Measurements from ENCODE around the gene EDAR.

Gene EDAR

GRCh38 chr2:108988796-108989713 is at the start of gene EDAR:
TSS of gene EDAR (minus strand) at chr2:108989220. CDS start at chr2:108931014, 58,206 bp downstream.
- peak; percentile 23 to 53 for DNase-seq

DNA sequence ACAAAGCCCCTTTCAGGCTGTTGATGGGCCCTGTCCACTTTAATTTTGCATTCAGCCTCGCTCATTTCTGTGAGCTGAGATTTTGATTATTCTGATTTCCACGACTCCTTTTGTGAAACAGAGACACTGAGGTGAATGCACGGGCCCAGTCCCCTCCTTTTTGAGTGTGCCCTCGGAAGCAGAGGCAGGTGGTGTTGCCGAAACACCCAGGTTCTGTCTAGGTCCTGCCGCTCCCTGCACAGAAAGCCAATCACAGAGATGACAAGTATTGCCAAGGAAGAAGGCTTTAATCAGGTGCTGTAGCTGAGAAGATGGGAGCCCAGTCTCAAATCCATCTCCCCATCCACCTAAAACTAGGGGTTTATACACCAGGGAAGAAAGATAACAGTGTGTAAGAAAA is 44.2 kb upstream of the EDAR start:
- DNase-seq: no peak

GRCh38 chr2:109032229-109032820 is 43.3 kb upstream of the EDAR start:
- no peak for DNase-seq

GRCh38 chr2:109031476-109032228 is 42.6 kb upstream of the EDAR start:
- DNase-seq: peak; percentile 75 to 84

GRCh38 chr2:109030870-109031475 is 42.0 kb upstream of the EDAR start:
- peak in 1 of 2 donors; percentile 26 for DNase-seq

- DNase-seq: no peak
Observed at GRCh38 chr2:109029490-109030201, 40.6 kb upstream of the EDAR start.

DNA sequence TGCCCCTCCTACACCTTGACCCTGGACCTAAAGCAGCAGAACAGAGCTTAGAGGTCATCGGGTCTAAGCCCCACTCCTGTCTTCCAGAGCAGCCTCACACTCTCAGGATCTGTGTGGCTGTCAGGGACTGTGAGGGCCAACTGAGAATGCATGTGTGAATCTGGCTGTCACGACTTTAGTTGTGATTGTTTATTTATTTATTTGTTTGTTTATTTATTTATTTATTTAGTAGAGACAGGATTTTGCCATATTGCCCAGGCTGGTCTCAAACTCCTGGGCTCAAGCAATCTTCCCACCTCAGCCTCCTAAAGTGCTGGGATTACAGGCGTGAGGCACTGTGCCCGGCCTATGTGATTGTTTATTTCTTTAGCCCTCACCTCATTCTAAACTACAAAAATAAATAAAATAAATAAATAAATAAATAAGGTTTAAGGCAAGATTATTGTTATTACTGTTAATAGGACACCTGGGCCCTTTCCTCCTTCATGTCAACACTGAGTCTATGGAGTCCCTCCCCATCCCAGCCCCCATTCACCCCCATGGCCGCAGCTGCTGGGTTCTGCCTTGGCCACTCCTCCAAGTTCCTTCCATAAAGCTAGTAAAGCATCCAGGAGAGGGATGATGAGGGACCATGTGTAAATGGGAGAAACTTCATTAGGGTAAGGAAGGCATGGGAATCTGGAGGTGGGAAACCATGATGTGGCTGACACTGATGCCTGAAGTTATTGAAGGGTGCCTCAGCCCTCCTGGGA is 39.9 kb upstream of the EDAR start:
- no peak for DNase-seq

DNA sequence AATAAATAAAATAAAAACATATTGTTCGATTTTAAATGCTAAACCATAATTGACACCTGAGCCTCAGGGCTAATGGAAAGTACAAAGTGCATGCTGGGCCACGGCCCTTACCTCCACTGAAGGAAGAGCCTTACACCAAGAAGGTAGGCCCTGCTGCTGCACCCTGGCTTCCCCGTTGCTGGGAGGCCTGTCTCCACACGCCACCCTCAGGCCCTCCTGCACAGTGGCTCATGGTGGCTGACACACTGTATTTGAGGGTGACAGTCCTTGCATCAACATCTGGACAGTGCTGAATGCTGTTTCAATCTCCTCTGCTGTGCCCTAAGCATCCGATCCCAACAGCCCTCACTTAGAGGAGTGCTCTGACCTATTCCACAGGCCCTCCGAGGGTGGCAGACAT is 39.3 kb upstream of the EDAR start:
- no peak for DNase-seq

- DNase-seq: no peak
Observed at GRCh38 chr2:109027702-109028101, 38.7 kb upstream of the EDAR start.

DNA sequence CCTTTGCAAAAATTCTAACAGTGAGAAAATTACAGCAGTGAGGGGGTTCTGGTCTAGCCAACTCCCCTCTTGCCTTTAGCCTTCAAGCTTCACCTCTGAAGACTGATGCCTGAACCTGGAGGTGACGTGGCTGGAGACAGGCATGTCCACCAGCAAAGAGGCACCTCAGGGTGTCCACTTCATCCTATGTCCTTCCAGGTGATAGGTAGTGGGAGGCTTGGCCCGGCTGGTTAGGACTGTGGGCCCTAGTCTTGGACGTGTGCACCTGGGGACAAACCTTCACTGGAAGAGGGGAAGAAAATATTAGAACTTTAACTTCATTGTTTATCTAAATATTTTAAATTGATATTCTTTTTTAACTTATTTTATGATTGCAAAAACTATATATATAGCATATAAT is 35.5 kb upstream of the EDAR start:
- no peak for DNase-seq

DNA sequence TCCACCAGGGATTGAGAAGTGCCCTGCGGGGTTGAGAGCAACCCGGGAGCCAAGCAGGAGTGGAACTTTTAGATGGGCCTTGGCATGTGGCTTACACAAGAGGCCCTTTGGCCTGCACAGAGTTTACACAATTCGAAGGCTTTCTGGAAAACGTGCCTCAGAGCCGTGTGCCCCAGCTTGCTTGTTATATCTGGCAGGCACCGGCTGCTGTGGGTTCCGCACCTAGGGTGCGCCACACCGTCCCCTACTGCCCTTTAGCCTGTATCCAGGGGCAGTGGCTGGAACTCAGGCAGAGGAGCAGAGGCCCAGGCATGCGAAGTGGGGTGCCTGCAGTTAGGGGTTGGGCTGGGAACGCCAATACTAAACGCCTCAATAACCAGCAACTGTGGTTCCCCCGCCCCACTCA is 32.9 kb upstream of the EDAR start:
- no peak for DNase-seq

DNA sequence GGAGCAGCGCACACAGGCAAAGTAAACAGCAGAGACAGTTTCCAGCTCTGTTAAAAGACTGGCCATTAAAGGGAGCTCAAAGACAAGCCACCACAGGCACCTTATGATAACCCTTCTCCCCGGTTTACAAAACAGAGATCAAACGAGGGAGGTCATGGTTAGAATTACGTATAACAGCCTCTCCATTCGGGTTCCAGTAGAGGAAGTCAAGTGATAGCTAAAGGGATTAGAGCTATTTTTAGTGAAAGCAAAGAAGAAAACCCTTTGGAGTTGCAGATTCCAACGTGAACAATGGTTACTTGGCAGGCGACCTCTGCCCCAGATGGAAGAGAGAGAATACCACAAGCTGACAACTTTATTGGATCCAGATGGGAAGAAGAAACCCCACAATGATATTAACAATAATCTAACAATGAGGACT is 31.2 kb upstream of the EDAR start:
- peak in 1 of 2 donors; percentile 17 for DNase-seq

- no peak for DNase-seq
Observed at GRCh38 chr2:109018452-109018851, 29.4 kb upstream of the EDAR start.

GRCh38 chr2:109017017-109017416 is 28.0 kb upstream of the EDAR start:
- DNase-seq: no peak

DNA sequence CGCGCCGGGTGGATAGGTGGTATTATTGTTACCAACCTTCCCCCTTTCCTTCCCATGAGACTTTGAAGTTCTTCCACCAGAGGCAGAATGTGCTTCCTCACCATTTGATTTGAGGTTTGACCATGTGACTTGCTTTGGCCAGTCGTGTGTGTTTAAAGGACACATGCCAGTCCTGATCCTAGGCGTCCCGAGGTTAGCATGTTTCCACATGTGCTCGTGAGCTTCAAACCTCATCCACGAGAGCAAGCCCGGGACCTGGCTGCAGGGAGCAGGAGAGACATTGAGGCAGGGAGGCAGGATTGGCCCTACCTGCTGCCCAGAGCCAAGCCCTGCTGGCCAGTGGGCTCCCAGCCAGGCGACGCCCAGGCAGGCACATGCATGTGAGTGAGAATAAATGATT is 27.4 kb upstream of the EDAR start:
- no peak for DNase-seq

DNA sequence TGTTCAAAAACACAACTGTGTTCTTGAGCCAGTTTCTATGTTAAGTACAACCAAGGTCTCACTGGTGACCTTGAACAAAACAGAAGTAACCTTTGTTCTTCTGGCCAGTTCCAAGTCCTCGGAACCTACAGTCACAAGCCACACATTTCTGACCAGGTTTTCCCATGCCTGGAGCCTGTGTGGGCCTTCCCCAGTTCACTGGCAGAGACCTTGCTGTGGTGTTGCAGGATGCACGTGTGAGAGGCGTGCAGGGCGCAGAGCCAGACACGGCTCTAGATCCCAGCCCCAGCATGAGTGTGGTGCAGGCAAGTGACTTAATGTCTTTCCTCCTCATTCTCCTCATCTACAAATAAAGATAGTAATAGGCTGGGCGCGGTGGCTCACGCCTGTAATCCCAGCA is 25.5 kb upstream of the EDAR start:
- no peak for DNase-seq

- no peak for DNase-seq
Observed at GRCh38 chr2:109013051-109013450, 24.0 kb upstream of the EDAR start.

GRCh38 chr2:109009920-109010610 is 21.0 kb upstream of the EDAR start:
- DNase-seq: no peak

DNA sequence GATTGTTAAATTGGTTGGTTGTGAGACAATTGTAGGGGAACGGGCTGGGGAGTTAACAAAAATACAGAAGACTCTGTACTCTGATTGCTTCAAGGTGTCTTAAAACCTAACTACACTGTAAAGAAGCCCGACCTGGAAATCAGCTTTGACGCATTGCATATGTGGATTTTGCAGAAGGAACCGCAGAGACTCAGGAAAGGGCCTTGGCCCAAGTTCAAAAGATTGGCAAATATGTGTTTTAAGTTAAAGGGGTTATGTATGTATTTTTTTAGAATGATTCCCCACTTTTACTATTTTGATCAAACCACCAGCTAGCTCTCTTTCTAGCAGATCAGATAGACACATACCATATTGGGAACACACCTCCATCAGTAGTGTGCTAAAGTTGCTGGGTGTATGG is 18.0 kb upstream of the EDAR start:
- no peak for DNase-seq

- DNase-seq: no peak
Observed at GRCh38 chr2:109005686-109006204, 16.7 kb upstream of the EDAR start.

GRCh38 chr2:109001201-109001600 is 12.2 kb upstream of the EDAR start:
- DNase-seq: no peak

Data from CD4-positive, alpha-beta T cell treated with Interferon alpha-2 for 1 hour (primary cell).